GM23248 (cell line): ENCODE data around the gene ZNF865.

ENCODE experiments used
- EZH2 ChIP-seq: fragments of 200-600 bp; sonication (generic); IDR thresholded peaks from 2 replicates; pipeline ENCODE4 v1.6.1; 2018; ENCODE audit warnings: antibody characterized with exemption, mild to moderate bottlenecking; ENCODE audit not compliant: insufficient read depth, poor library complexity, severe bottlenecking
- EZH2phosphoT487 ChIP-seq: fragments of 200-600 bp; sonication (generic); IDR thresholded peaks from 2 replicates; pipeline ENCODE4 v1.6.1; 2018; ENCODE audit warnings: antibody characterized with exemption, moderate library complexity, mild to moderate bottlenecking, low read depth; ENCODE audit not compliant: insufficient read depth

DNA sequence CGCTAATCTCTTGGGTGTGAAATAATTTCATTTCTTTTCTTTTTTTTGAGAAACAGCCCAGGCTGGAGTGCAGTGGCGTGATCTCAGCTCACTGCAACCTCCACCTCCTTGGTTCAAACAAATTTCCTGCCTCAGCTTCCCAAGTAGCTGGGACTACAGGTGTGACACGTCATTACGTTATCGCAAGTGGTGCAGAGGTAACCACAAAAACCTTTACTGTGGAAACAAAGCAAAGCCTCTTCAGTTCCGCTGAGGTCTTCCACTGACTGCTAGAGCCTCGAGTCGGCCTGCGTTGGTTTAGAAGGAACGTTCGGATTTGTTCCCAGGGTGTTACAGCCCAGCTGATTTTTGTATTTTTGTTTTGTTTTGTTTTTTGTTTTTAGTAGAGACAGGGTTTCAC, 20.9 kb downstream of the ZNF865 start:
- no peak for TF ChIP-seq EZH2
- no peak for TF ChIP-seq EZH2phosphoT487
